Right lobe of liver (tissue), 4 donors: ENCODE data around the gene PM20D2.
"Not testable (repeated sequence)": the region's sequence is repeated elsewhere in the genome, so short reads cannot be mapped to it uniquely, and the experiment has no call there.

Source experiments
- POLR2A ChIP-seq: fragments of 450-650 bp; IDR thresholded peaks from one replicate; pipeline ENCODE4 v1.6.1; 2017; ENCODE audit warnings: antibody characterized with exemption, mild to moderate bottlenecking
- TF ChIP-seq, protein P1 (sequence below), 4 donors: fragments of 200-600 bp in 3 of 4; fragments of 450-650 bp in 1 of 4; IDR thresholded peaks; one replicate each; pipeline versions ENCODE4 v1.5.1 to v1.8.0; 2016 to 2022; ENCODE audit warnings: antibody characterized with exemption in 4 of 4, mild to moderate bottlenecking in 2 of 4
- donor health status: DM: no; HTN: no; CAD: no.
- donor health status: DM: no; HTN: no; CAD: no.
- donor health status: DM: no; HTN: yes; CAD: no.

- TF ChIP-seq, protein P1, sequence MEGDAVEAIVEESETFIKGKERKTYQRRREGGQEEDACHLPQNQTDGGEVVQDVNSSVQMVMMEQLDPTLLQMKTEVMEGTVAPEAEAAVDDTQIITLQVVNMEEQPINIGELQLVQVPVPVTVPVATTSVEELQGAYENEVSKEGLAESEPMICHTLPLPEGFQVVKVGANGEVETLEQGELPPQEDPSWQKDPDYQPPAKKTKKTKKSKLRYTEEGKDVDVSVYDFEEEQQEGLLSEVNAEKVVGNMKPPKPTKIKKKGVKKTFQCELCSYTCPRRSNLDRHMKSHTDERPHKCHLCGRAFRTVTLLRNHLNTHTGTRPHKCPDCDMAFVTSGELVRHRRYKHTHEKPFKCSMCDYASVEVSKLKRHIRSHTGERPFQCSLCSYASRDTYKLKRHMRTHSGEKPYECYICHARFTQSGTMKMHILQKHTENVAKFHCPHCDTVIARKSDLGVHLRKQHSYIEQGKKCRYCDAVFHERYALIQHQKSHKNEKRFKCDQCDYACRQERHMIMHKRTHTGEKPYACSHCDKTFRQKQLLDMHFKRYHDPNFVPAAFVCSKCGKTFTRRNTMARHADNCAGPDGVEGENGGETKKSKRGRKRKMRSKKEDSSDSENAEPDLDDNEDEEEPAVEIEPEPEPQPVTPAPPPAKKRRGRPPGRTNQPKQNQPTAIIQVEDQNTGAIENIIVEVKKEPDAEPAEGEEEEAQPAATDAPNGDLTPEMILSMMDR (IDR thresholded peaks at IDR 0.05): not testable (repeated sequence)
- TF ChIP-seq POLR2A: not testable (repeated sequence)
These were observed 17.6 kb upstream of the PM20D2 start for GRCh38 chr6:89128256-89128671.
